HUES48 (cell line): Measurements from ENCODE around the gene GGTLC2.

Experiments used
- H3K27ac ChIP-seq: one replicate; pipeline ENCODE4 v1.7.0; 2013; ENCODE audit warnings: low read depth, low read length, inconsistent platforms
- H3K27me3 ChIP-seq: 2 replicates; pipeline ENCODE4 v1.6.1; 2013; ENCODE audit warnings: mild to moderate bottlenecking, low read length; ENCODE audit not compliant: control insufficient read depth, insufficient read depth
- H3K36me3 ChIP-seq: 2 replicates; pipeline ENCODE4 v1.6.1; 2013; ENCODE audit warnings: low read length; ENCODE audit not compliant: control insufficient read depth, insufficient read depth
- H3K4me1 ChIP-seq: 2 replicates; pipeline ENCODE4 v1.6.1; 2013; ENCODE audit warnings: mild to moderate bottlenecking, low read length; ENCODE audit not compliant: control insufficient read depth, insufficient read depth
- H3K4me3 ChIP-seq: 2 replicates; pipeline ENCODE4 v1.5.1; 2013; ENCODE audit warnings: mild to moderate bottlenecking, low read depth, low read length
- H3K9ac ChIP-seq: 2 replicates; pipeline ENCODE4 v1.6.1; 2013; ENCODE audit warnings: mild to moderate bottlenecking, low read depth, low read length, moderate library complexity
- H3K9me3 ChIP-seq: 2 replicates; pipeline ENCODE4 v1.6.1; 2013; ENCODE audit warnings: low read length; ENCODE audit not compliant: control insufficient read depth, insufficient read depth

The GGTLC2 gene

DNA sequence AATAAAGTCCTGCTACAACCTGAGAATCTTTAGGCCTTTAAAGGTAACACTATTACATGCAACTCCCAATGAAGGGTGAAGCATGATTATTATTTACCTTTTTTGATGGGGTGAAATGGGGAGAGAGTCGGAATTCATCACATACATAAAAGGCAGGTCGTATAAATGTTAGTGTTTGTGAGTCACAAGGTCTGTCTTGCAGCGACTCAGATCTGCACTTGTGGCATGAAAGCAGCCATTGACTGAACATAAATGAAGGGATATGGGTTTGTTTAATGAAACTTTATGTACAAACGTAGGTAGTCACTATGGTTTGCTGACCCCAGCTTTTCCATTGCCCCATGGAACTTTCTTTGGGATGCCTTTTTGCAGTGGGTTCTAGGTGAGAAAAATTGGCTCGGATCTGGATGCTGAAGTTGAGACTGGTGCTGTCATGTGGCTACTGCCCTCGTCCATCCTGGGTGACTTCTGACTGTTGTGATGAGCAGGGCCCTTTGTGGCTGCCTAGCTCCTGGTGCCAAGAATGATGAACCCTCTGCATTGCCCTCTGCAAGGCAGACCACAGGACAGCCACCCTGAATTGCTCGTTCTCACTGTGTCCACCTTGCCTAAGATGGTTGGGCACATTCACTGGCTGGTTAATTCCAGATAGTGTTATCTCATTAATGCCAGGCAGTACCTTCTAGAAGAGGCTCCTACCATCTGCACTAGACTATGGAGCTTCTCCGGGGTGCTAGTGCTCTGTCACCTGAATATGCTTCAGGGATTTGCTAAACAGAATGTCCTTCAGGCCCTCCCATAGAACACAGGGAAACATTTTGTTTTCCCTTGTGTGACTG, 11.3 kb downstream of the GGTLC2 start:
- Histone ChIP-seq H3K9ac (no peak overlapping the region), H3K27me3 (peaks cover 54% of the 10 kb centered on the region)

GRCh38 chr22:22657712-22658111, 13.3 kb downstream of the GGTLC2 start:
- H3K4me1 ChIP-seq, result no peaks in the 10 kb centered on the region
- peaks cover 72% of the 10 kb centered on the region for H3K27me3 ChIP-seq
- H3K9ac ChIP-seq, result no peak overlapping the region
- H3K9me3 ChIP-seq, result no peaks in the 10 kb centered on the region
- H3K27ac ChIP-seq, result no peak overlapping the region
- H3K4me3 ChIP-seq, result no peak overlapping the region
- H3K36me3 ChIP-seq, result no peaks in the 10 kb centered on the region

More for the DNA sequence above, 11.3 kb downstream of the GGTLC2 start:
- H3K36me3 ChIP-seq, result no peaks in the 10 kb centered on the region
- H3K4me3 ChIP-seq, result no peak overlapping the region
- no peaks in the 10 kb centered on the region for H3K9me3 ChIP-seq
- no peaks in the 10 kb centered on the region for H3K4me1 ChIP-seq
- no peak overlapping the region for H3K27ac ChIP-seq

GRCh38 chr22:22661275-22661674, 16.9 kb downstream of the GGTLC2 start:
- H3K36me3 ChIP-seq, result no peaks in the 10 kb centered on the region
- H3K27me3 ChIP-seq, result peaks cover 92% of the 10 kb centered on the region
- no peaks in the 10 kb centered on the region for H3K4me1 ChIP-seq
- H3K27ac ChIP-seq, result no peak overlapping the region
- H3K9ac ChIP-seq, result no peak overlapping the region
- no peak overlapping the region for H3K4me3 ChIP-seq
- no peaks in the 10 kb centered on the region for H3K9me3 ChIP-seq

GRCh38 chr22:22662095-22662494, 17.7 kb downstream of the GGTLC2 start:
- no peak overlapping the region for H3K4me3 ChIP-seq
- peaks cover 87% of the 10 kb centered on the region for H3K27me3 ChIP-seq
- no peak overlapping the region for H3K9ac ChIP-seq
- no peaks in the 10 kb centered on the region for H3K9me3 ChIP-seq
- no peak overlapping the region for H3K27ac ChIP-seq
- H3K36me3 ChIP-seq, result no peaks in the 10 kb centered on the region
- no peaks in the 10 kb centered on the region for H3K4me1 ChIP-seq

- no peaks in the 10 kb centered on the region for H3K4me1 ChIP-seq
- H3K9ac ChIP-seq, result no peak overlapping the region; the same call in 1 of the 2 replicates
- peaks cover 73% of the 10 kb centered on the region for H3K27me3 ChIP-seq
Measured at GRCh38 chr22:22663861-22664800, 19.7 kb downstream of the GGTLC2 start.

GRCh38 chr22:22666307-22667091, 22.1 kb downstream of the GGTLC2 start:
- H3K27me3 ChIP-seq, result peaks cover 74% of the 10 kb centered on the region
- H3K36me3 ChIP-seq, result no peaks in the 10 kb centered on the region
- H3K9me3 ChIP-seq, result peaks cover 8% of the 10 kb centered on the region; the same call in 1 of the 2 replicates
- no peaks in the 10 kb centered on the region for H3K4me1 ChIP-seq
- H3K9ac ChIP-seq, result no peak overlapping the region
- H3K27ac ChIP-seq, result no peak overlapping the region
- no peak overlapping the region for H3K4me3 ChIP-seq

More at GRCh38 chr22:22663861-22664800, 19.7 kb downstream of the GGTLC2 start:
- H3K27ac ChIP-seq, result no peak overlapping the region
- no peaks in the 10 kb centered on the region for H3K36me3 ChIP-seq
- H3K9me3 ChIP-seq, result no peaks in the 10 kb centered on the region
- H3K4me3 ChIP-seq, result no peak overlapping the region

DNA sequence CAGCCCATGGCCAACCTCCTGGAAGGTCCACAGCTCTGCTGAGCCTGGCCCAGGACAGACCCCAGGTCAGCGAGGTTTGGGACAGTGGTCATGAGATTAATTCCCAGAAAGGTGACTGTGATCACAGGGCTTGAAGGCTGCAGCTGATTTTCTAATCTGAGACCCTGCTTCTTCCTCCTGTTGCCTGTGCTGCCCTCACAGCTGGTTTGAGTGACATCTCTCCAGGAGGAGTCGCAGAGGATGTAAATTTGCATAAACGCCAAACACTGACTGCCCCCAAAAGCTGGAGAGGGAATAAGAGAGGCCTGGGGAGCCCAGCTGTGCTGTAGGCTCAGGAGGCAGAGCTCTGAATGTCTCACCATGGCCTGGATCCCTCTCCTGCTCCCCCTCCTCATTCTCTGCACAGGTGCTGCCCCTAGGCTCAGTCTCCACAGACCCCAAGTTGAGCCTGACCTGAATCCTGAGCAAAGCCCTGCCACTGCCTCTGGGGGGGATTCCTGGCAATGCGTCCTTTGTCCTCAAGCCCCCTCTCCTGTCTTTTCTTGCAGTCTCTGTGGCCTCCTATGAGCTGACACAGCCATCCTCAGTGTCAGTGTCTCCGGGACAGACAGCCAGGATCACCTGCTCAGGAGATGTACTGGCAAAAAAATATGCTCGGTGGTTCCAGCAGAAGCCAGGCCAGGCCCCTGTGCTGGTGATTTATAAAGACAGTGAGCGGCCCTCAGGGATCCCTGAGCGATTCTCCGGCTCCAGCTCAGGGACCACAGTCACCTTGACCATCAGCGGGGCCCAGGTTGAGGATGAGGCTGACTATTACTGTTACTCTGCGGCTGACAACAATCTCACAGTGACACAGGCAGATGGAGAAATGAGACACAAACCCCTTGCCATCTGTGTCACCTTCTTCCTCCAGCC, 23.8 kb downstream of the GGTLC2 start:
- H3K9ac ChIP-seq, result no peak overlapping the region
- H3K9me3 ChIP-seq, result peaks cover 8% of the 10 kb centered on the region; the same call in 1 of the 2 replicates
- peaks cover 74% of the 10 kb centered on the region for H3K27me3 ChIP-seq
- H3K36me3 ChIP-seq, result no peaks in the 10 kb centered on the region
- no peaks in the 10 kb centered on the region for H3K4me1 ChIP-seq
- H3K4me3 ChIP-seq, result no peak overlapping the region
- H3K27ac ChIP-seq, result no peak overlapping the region

- no peak overlapping the region for H3K27ac ChIP-seq
- H3K9me3 ChIP-seq, result peaks cover 8% of the 10 kb centered on the region; the same call in 1 of the 2 replicates
- no peaks in the 10 kb centered on the region for H3K36me3 ChIP-seq
- no peaks in the 10 kb centered on the region for H3K4me1 ChIP-seq
- H3K27me3 ChIP-seq, result peaks cover 75% of the 10 kb centered on the region
- H3K9ac ChIP-seq, result no peak overlapping the region
- H3K4me3 ChIP-seq, result no peak overlapping the region
Measured at GRCh38 chr22:22669093-22669492, 24.7 kb downstream of the GGTLC2 start.

GRCh38 chr22:22670076-22670795, 25.8 kb downstream of the GGTLC2 start:
- H3K27ac ChIP-seq, result no peak overlapping the region
- H3K4me3 ChIP-seq, result no peak overlapping the region
- H3K4me1 ChIP-seq, result no peaks in the 10 kb centered on the region
- no peaks in the 10 kb centered on the region for H3K36me3 ChIP-seq
- H3K9ac ChIP-seq, result no peak overlapping the region
- peaks cover 8% of the 10 kb centered on the region; the same call in 1 of the 2 replicates for H3K9me3 ChIP-seq
- peaks cover 75% of the 10 kb centered on the region for H3K27me3 ChIP-seq
